ENCODE data around the gene RNU1-1. TPM values are rescaled to one million over a fixed set of nuclear protein-coding genes. Genes with fewer than 3 reads are reported as not detected.

RNU1-1 gene
- total and polyA plus RNA-seq, 9 of the 15 experiments (the other 6 are each of a cell fraction or from before 2014, with no cell fraction given): under 0.01 to 32,823 (median 2,538) TPM; not detected in 4

Small RNAs within 50 kb of the gene (small RNA-seq; reads per million reads assigned to genes)
- not detected for gene RNU1-1
- not detected for gene RNU1-6P

Other genes starting within 250 kb of the RNU1-1 start
- 11.6 and 13.6 TPM in 2 replicates for gene FBXO42, start 161.8 kb downstream of the RNU1-1 start, total RNA-seq (2014; rRNA removed)
- gene FBXO42, start 161.8 kb downstream of the RNU1-1 start, total RNA-seq (2014; rRNA removed; fragmentation: Illumina TruSeq; extraction: Trizol): 14.6 and 17.4 TPM in 2 replicates
- 15.5 and 17.5 TPM in 2 replicates for gene FBXO42, start 161.8 kb downstream of the RNU1-1 start, total RNA-seq (2015; rRNA removed; fragmentation: Illumina TruSeq; extraction: Trizol)
- gene FBXO42, start 161.8 kb downstream of the RNU1-1 start, total RNA-seq (2021): 21.2 and 24.1 TPM in 2 replicates
- gene FBXO42, start 161.8 kb downstream of the RNU1-1 start, polyA plus RNA-seq (2011; rRNA removed): 23.6 and 37.6 TPM in 2 replicates
- gene FBXO42, start 161.8 kb downstream of the RNU1-1 start, polyA plus RNA-seq (2014; fragmentation: Illumina TruSeq; extraction: Trizol): 20.8 and 24.8 TPM in 2 replicates
- 1 to 10 TPM; 7.2 to 8.0 TPM for gene FBXO42, start 161.8 kb downstream of the RNU1-1 start, polyA plus RNA-seq (2014; fragmentation: Nextera tagmentation; extraction: Ambion mirVana)
- gene FBXO42, start 161.8 kb downstream of the RNU1-1 start, polyA plus RNA-seq (2014; rRNA removed): 15.4 and 20.1 TPM in 2 replicates
- gene SZRD1, start 147.0 kb downstream of the RNU1-1 start, total RNA-seq (2014; rRNA removed): 72.9 and 112 TPM in 2 replicates
- gene SZRD1, start 147.0 kb downstream of the RNU1-1 start, total RNA-seq (2014; rRNA removed; fragmentation: Illumina TruSeq; extraction: Trizol): 48.5 and 53.3 TPM in 2 replicates
- 80.1 and 88.3 TPM in 2 replicates for gene SZRD1, start 147.0 kb downstream of the RNU1-1 start, total RNA-seq (2015; rRNA removed; fragmentation: Illumina TruSeq; extraction: Trizol)
- gene SZRD1, start 147.0 kb downstream of the RNU1-1 start, total RNA-seq (2021): 145 and 149 TPM in 2 replicates
- gene SZRD1, start 147.0 kb downstream of the RNU1-1 start, polyA plus RNA-seq (2011; rRNA removed): 82.5 and 83.2 TPM in 2 replicates
- gene SZRD1, start 147.0 kb downstream of the RNU1-1 start, polyA plus RNA-seq (2014; fragmentation: Illumina TruSeq; extraction: Trizol): 143 and 171 TPM in 2 replicates
- 1 to 10 TPM; 3.9 to 7.2 TPM for gene SZRD1, start 147.0 kb downstream of the RNU1-1 start, polyA plus RNA-seq (2014; fragmentation: Nextera tagmentation; extraction: Ambion mirVana)
- 82.5 and 110 TPM in 2 replicates for gene SZRD1, start 147.0 kb downstream of the RNU1-1 start, polyA plus RNA-seq (2014; rRNA removed)
- 0.08 TPM in 1 of 2 replicates, not detected in the other for gene SPATA21, start 76.9 kb downstream of the RNU1-1 start, total RNA-seq (2014; rRNA removed)
- 0.11 and 0.13 TPM in 2 replicates for gene SPATA21, start 76.9 kb downstream of the RNU1-1 start, total RNA-seq (2014; rRNA removed; fragmentation: Illumina TruSeq; extraction: Trizol)
- 0.11 TPM in 1 of 2 replicates, not detected in the other for gene SPATA21, start 76.9 kb downstream of the RNU1-1 start, total RNA-seq (2015; rRNA removed; fragmentation: Illumina TruSeq; extraction: Trizol)
- 0.13 TPM in 1 of 2 replicates, not detected in the other for gene SPATA21, start 76.9 kb downstream of the RNU1-1 start, total RNA-seq (2021)
- gene SPATA21, start 76.9 kb downstream of the RNU1-1 start, polyA plus RNA-seq (2011; rRNA removed): 0.04 and 0.17 TPM in 2 replicates
- gene SPATA21, start 76.9 kb downstream of the RNU1-1 start, polyA plus RNA-seq (2014; fragmentation: Illumina TruSeq; extraction: Trizol): 0.15 TPM in 1 of 2 replicates, not detected in the other
- under 1 TPM in 1 of 2 experiments, not detected in 1; 0.10 TPM for gene SPATA21, start 76.9 kb downstream of the RNU1-1 start, polyA plus RNA-seq (2014; fragmentation: Nextera tagmentation; extraction: Ambion mirVana)
- 0.28 and 0.36 TPM in 2 replicates for gene SPATA21, start 76.9 kb downstream of the RNU1-1 start, polyA plus RNA-seq (2014; rRNA removed)
- gene NECAP2, start 73.6 kb downstream of the RNU1-1 start, total RNA-seq (2014; rRNA removed): 82.8 and 105 TPM in 2 replicates
- gene NECAP2, start 73.6 kb downstream of the RNU1-1 start, total RNA-seq (2014; rRNA removed; fragmentation: Illumina TruSeq; extraction: Trizol): 58.6 and 62.1 TPM in 2 replicates
- gene NECAP2, start 73.6 kb downstream of the RNU1-1 start, total RNA-seq (2015; rRNA removed; fragmentation: Illumina TruSeq; extraction: Trizol): 77.6 and 79.2 TPM in 2 replicates
- gene NECAP2, start 73.6 kb downstream of the RNU1-1 start, total RNA-seq (2021): 71.9 and 72.5 TPM in 2 replicates
- 81.8 and 85.4 TPM in 2 replicates for gene NECAP2, start 73.6 kb downstream of the RNU1-1 start, polyA plus RNA-seq (2011; rRNA removed)
- 92.9 and 93.7 TPM in 2 replicates for gene NECAP2, start 73.6 kb downstream of the RNU1-1 start, polyA plus RNA-seq (2014; fragmentation: Illumina TruSeq; extraction: Trizol)
- gene NECAP2, start 73.6 kb downstream of the RNU1-1 start, polyA plus RNA-seq (2014; fragmentation: Nextera tagmentation; extraction: Ambion mirVana): 10 to 100 TPM; 22.7 to 30.6 TPM
- 107 and 118 TPM in 2 replicates for gene NECAP2, start 73.6 kb downstream of the RNU1-1 start, polyA plus RNA-seq (2014; rRNA removed)
- gene NBPF1, start 99.3 kb upstream of the RNU1-1 start, total RNA-seq (2014; rRNA removed): 15.1 and 19.0 TPM in 2 replicates
- 20.3 and 21.2 TPM in 2 replicates for gene NBPF1, start 99.3 kb upstream of the RNU1-1 start, total RNA-seq (2014; rRNA removed; fragmentation: Illumina TruSeq; extraction: Trizol)
- 39.1 and 42.6 TPM in 2 replicates for gene NBPF1, start 99.3 kb upstream of the RNU1-1 start, total RNA-seq (2015; rRNA removed; fragmentation: Illumina TruSeq; extraction: Trizol)
- 31.4 and 33.6 TPM in 2 replicates for gene NBPF1, start 99.3 kb upstream of the RNU1-1 start, total RNA-seq (2021)
- 36.5 and 41.3 TPM in 2 replicates for gene NBPF1, start 99.3 kb upstream of the RNU1-1 start, polyA plus RNA-seq (2011; rRNA removed)
- 27.6 and 35.0 TPM in 2 replicates for gene NBPF1, start 99.3 kb upstream of the RNU1-1 start, polyA plus RNA-seq (2014; fragmentation: Illumina TruSeq; extraction: Trizol)
- gene NBPF1, start 99.3 kb upstream of the RNU1-1 start, polyA plus RNA-seq (2014; fragmentation: Nextera tagmentation; extraction: Ambion mirVana): 1 to 10 TPM; 5.2 to 7.9 TPM
- 24.1 and 30.7 TPM in 2 replicates for gene NBPF1, start 99.3 kb upstream of the RNU1-1 start, polyA plus RNA-seq (2014; rRNA removed)
- gene RNU1-3, start 152.7 kb upstream of the RNU1-1 start, total RNA-seq (2014; rRNA removed): under 0.01 TPM in 2 replicates
- 28,565 and 32,823 TPM in 2 replicates for gene RNU1-3, start 152.7 kb upstream of the RNU1-1 start, total RNA-seq (2014; rRNA removed; fragmentation: Illumina TruSeq; extraction: Trizol)
- 20,456 and 27,045 TPM in 2 replicates for gene RNU1-3, start 152.7 kb upstream of the RNU1-1 start, total RNA-seq (2015; rRNA removed; fragmentation: Illumina TruSeq; extraction: Trizol)
- gene RNU1-3, start 152.7 kb upstream of the RNU1-1 start, total RNA-seq (2021): 2,231 and 2,538 TPM in 2 replicates
- gene RNU1-3, start 152.7 kb upstream of the RNU1-1 start, polyA plus RNA-seq (2011; rRNA removed): 83.9 TPM in 1 of 2 replicates, not detected in the other
- not detected in 2 replicates for gene RNU1-3, start 152.7 kb upstream of the RNU1-1 start, polyA plus RNA-seq (2014; fragmentation: Illumina TruSeq; extraction: Trizol)
- 1 to 10 TPM in 1 of 2 experiments, not detected in 1; 3.0 TPM for gene RNU1-3, start 152.7 kb upstream of the RNU1-1 start, polyA plus RNA-seq (2014; fragmentation: Nextera tagmentation; extraction: Ambion mirVana)
- not detected in 2 replicates for gene RNU1-3, start 152.7 kb upstream of the RNU1-1 start, polyA plus RNA-seq (2014; rRNA removed)
- gene RNU1-4, start 226.2 kb upstream of the RNU1-1 start, total RNA-seq (2014; rRNA removed): under 0.01 TPM in 2 replicates
- gene RNU1-4, start 226.2 kb upstream of the RNU1-1 start, total RNA-seq (2014; rRNA removed; fragmentation: Illumina TruSeq; extraction: Trizol): 28,565 and 32,823 TPM in 2 replicates
- 20,456 and 27,045 TPM in 2 replicates for gene RNU1-4, start 226.2 kb upstream of the RNU1-1 start, total RNA-seq (2015; rRNA removed; fragmentation: Illumina TruSeq; extraction: Trizol)
- 2,231 and 2,538 TPM in 2 replicates for gene RNU1-4, start 226.2 kb upstream of the RNU1-1 start, total RNA-seq (2021)
- gene RNU1-4, start 226.2 kb upstream of the RNU1-1 start, polyA plus RNA-seq (2011; rRNA removed): 83.9 TPM in 1 of 2 replicates, not detected in the other
- gene RNU1-4, start 226.2 kb upstream of the RNU1-1 start, polyA plus RNA-seq (2014; fragmentation: Illumina TruSeq; extraction: Trizol): not detected in 2 replicates
- gene RNU1-4, start 226.2 kb upstream of the RNU1-1 start, polyA plus RNA-seq (2014; fragmentation: Nextera tagmentation; extraction: Ambion mirVana): 1 to 10 TPM in 1 of 2 experiments, not detected in 1; 3.0 TPM
- not detected in 2 replicates for gene RNU1-4, start 226.2 kb upstream of the RNU1-1 start, polyA plus RNA-seq (2014; rRNA removed)